MM.1S (cell line): ENCODE data around the gene ME2.

ENCODE experiments used
- DNase-seq: peaks from one replicate; pipeline ENCODE4 v3.0.0-alpha.2; 2015
- H2AFZ ChIP-seq: fragments of 300-600 bp; sonication (generic); 2 replicates; pipeline ENCODE4 v1.6.0; 2016; ENCODE audit warnings: antibody characterized with exemption, low read length
- H3F3A ChIP-seq: fragments of 300-600 bp; sonication (generic); 2 replicates; pipeline ENCODE4 v1.6.1; 2016; ENCODE audit warnings: mild to moderate bottlenecking, antibody characterized with exemption, low read length, moderate library complexity, mixed read lengths; ENCODE audit not compliant: insufficient read depth
- H3K27ac ChIP-seq: fragments of 300-600 bp; sonication (generic); 2 replicates; pipeline ENCODE4 v1.5.1; 2016; ENCODE audit warnings: mild to moderate bottlenecking, low read length
- H3K27me3 ChIP-seq: fragments of 300-600 bp; sonication (generic); replicated peaks from 2 replicates; pipeline ENCODE4 v1.6.0; 2016; ENCODE audit warnings: low read length; ENCODE audit not compliant: insufficient read depth
- H3K36me3 ChIP-seq: fragments of 300-600 bp; sonication (generic); replicated peaks from 2 replicates; pipeline ENCODE4 v1.6.1; 2016; ENCODE audit warnings: mild to moderate bottlenecking, low read length, mixed read lengths; ENCODE audit not compliant: insufficient read depth
- H3K4me1 ChIP-seq: fragments of 300-600 bp; sonication (generic); 2 replicates; pipeline ENCODE4 v1.6.1; 2016; ENCODE audit warnings: low read length, mixed read lengths
- H3K4me2 ChIP-seq: fragments of 300-600 bp; sonication (generic); 2 replicates; pipeline ENCODE4 v1.6.0; 2016; ENCODE audit warnings: low read depth, low read length
- H3K4me3 ChIP-seq: fragments of 300-600 bp; sonication (generic); 2 replicates; pipeline ENCODE4 v1.5.1; 2016; ENCODE audit warnings: low read length, mixed read lengths
- H3K79me2 ChIP-seq: fragments of 300-600 bp; sonication (generic); 2 replicates; pipeline ENCODE4 v1.6.1; 2016; ENCODE audit warnings: mixed run types, low read length, mixed read lengths
- H3K9ac ChIP-seq: fragments of 300-600 bp; sonication (generic); 2 replicates; pipeline ENCODE4 v1.6.1; 2016; ENCODE audit warnings: low read length, mixed read lengths
- H3K9me2 ChIP-seq: fragments of 300-600 bp; sonication (generic); replicated peaks from 2 replicates; pipeline ENCODE4 v1.6.1; 2016; ENCODE audit warnings: mild to moderate bottlenecking, low read length, mixed read lengths; ENCODE audit not compliant: insufficient read depth
- H3K9me3 ChIP-seq: fragments of 300-600 bp; sonication (generic); replicated peaks from 2 replicates; pipeline ENCODE4 v1.6.1; 2016; ENCODE audit warnings: mild to moderate bottlenecking, low read length, mixed read lengths; ENCODE audit not compliant: insufficient read depth
- H4K20me1 ChIP-seq: fragments of 300-600 bp; sonication (generic); 2 replicates; pipeline ENCODE4 v1.6.1; 2016; ENCODE audit warnings: mild to moderate bottlenecking, low read length, moderate library complexity, mixed read lengths; ENCODE audit not compliant: insufficient read depth
- CTCF ChIP-seq: fragments of 300-600 bp; sonication (generic); IDR thresholded peaks from 2 replicates; pipeline ENCODE4 v1.5.1; 2016; ENCODE audit warnings: antibody characterized with exemption, low read length, mixed read lengths
- EZH2 ChIP-seq: fragments of 300-600 bp; sonication (generic); optimal IDR thresholded peaks from 2 replicates; pipeline ENCODE3; 2017; ENCODE audit warnings: low read depth, mild to moderate bottlenecking, antibody characterized with exemption, low read length, mixed read lengths
- EZH2phosphoT487 ChIP-seq: fragments of 300-600 bp; sonication (generic); IDR thresholded peaks from 2 replicates; pipeline ENCODE4 v1.6.1; 2018; ENCODE audit warnings: antibody characterized with exemption, low read length

ME2 gene

DNA sequence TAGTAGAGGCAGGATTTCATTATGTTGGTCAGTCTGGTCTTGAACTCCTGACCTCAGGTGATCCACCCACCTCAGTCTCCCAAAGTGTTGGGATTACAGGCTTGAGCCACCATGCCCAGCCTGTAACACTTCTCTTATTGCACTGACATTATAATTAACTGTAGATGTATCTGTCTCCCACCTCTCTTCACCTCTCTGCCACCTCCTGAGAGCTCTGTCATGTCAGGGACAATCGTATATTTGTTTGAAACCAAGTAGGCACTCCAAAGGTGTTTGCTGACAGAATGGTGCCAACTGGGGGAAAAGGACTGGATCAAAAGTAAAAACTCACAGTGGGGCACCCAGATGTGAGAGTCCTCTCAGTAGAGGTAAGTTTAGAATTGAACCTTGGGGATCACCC, 17.3 kb upstream of the ME2 start:
- TF ChIP-seq CTCF (no peak), EZH2 (no peak), EZH2phosphoT487 (no peak)
- Histone ChIP-seq H3K4me1 (no peaks in the 10 kb centered on the region), H3K4me3 (no peak overlapping the region), H3K27ac (no peak overlapping the region), H3F3A (no peaks in the 10 kb centered on the region), H3K27me3 (no peaks in the 10 kb centered on the region), H3K4me2 (no peak overlapping the region), H2AFZ (no peak overlapping the region), H3K9me2 (no peaks in the 10 kb centered on the region), H4K20me1 (no peaks in the 10 kb centered on the region), H3K9ac (no peak overlapping the region), H3K36me3 (no peaks in the 10 kb centered on the region), H3K9me3 (no peaks in the 10 kb centered on the region), H3K79me2 (no peaks in the 10 kb centered on the region)
- DNase-seq = no peak

GRCh38 chr18:50862401-50862800, 16.5 kb upstream of the ME2 start:
- TF ChIP-seq EZH2phosphoT487 = no peak
- no peak for TF ChIP-seq CTCF
- no peak for TF ChIP-seq EZH2
- Histone ChIP-seq H3F3A (no peaks in the 10 kb centered on the region), H3K4me1 (no peaks in the 10 kb centered on the region), H3K9me3 (no peaks in the 10 kb centered on the region), H2AFZ (no peak overlapping the region), H3K4me3 (no peak overlapping the region), H3K27me3 (no peaks in the 10 kb centered on the region), H3K4me2 (no peak overlapping the region), H3K9ac (no peak overlapping the region), H4K20me1 (no peaks in the 10 kb centered on the region), H3K36me3 (no peaks in the 10 kb centered on the region), H3K79me2 (no peaks in the 10 kb centered on the region), H3K27ac (no peak overlapping the region), H3K9me2 (no peaks in the 10 kb centered on the region)
- DNase-seq = no peak

GRCh38 chr18:50863840-50864375, 15.0 kb upstream of the ME2 start:
- H3K4me2 ChIP-seq = no peak overlapping the region
- H3K9me3 ChIP-seq = no peaks in the 10 kb centered on the region
- H3F3A ChIP-seq = no peaks in the 10 kb centered on the region
- TF ChIP-seq CTCF (no peak), EZH2phosphoT487 (no peak), EZH2 (no peak)
- no peak for DNase-seq
- no peaks in the 10 kb centered on the region for H3K36me3 ChIP-seq
- H3K9me2 ChIP-seq = no peaks in the 10 kb centered on the region
- H3K4me1 ChIP-seq = 0 out of 2 replicates have a peak, but pooled peaks cover 3% of the 10 kb centered on the region
- H3K9ac ChIP-seq = no peak overlapping the region
- H3K27ac ChIP-seq = no peak overlapping the region
- H4K20me1 ChIP-seq = no peaks in the 10 kb centered on the region
- H3K27me3 ChIP-seq = no peaks in the 10 kb centered on the region
- no peak overlapping the region for H3K4me3 ChIP-seq
- no peak overlapping the region for H2AFZ ChIP-seq
- H3K79me2 ChIP-seq = no peaks in the 10 kb centered on the region
